ENCODE data around the gene SCAMP3. TPM values are rescaled to one million over a fixed set of nuclear protein-coding genes. Genes with fewer than 3 reads are reported as not detected.

SCAMP3 gene
- 71.8 and 78.6 TPM in 2 replicates for total RNA-seq

- intact Hi-C loops (cut with micrococcal nuclease) = loop anchor here (1.0 to 5.0 kb wide), 7 partner anchors 8 to 55 kb away; partner anchors contain the start of genes CLK2, FDPS, HCN3 and MTX1
- Mint-ChIP-seq H3K4me3 (peak within 1 kb of the TSS; percentile 98), H3K36me3 (ENCODE audit: low read depth) (peaks cover 86% of the 10 kb centered on the region), H3K27me3 (no peaks in the 10 kb centered on the region), H3K4me1 (peaks cover 33% of the 10 kb centered on the region), H3K27ac (peak within 1 kb of the TSS; percentile 92), H3K9me3 (no peaks in the 10 kb centered on the region)
- peak; percentile 95 for ATAC-seq (ENCODE audit: low read depth)
- ChIA-PET POLR2A (interaction anchor here (0.5 to 5.8 kb wide), 18 partner anchors 11 to 374 kb away, joined by 3 to 52 read pairs (median 5); partner anchors contain the start of genes ASH1L, CLK2, FDPS and KRTCAP2), CTCF (interaction anchor here (4.0 kb wide), 1 partner anchor 11 kb away, joined by 47 read pairs; no protein-coding TSS in a partner anchor)
- peak; percentile 71 for DNase-seq
- TF ChIP-seq, protein P1, sequence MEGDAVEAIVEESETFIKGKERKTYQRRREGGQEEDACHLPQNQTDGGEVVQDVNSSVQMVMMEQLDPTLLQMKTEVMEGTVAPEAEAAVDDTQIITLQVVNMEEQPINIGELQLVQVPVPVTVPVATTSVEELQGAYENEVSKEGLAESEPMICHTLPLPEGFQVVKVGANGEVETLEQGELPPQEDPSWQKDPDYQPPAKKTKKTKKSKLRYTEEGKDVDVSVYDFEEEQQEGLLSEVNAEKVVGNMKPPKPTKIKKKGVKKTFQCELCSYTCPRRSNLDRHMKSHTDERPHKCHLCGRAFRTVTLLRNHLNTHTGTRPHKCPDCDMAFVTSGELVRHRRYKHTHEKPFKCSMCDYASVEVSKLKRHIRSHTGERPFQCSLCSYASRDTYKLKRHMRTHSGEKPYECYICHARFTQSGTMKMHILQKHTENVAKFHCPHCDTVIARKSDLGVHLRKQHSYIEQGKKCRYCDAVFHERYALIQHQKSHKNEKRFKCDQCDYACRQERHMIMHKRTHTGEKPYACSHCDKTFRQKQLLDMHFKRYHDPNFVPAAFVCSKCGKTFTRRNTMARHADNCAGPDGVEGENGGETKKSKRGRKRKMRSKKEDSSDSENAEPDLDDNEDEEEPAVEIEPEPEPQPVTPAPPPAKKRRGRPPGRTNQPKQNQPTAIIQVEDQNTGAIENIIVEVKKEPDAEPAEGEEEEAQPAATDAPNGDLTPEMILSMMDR (IDR thresholded peaks at IDR 0.05) = no peak
Observed at GRCh38 chr1:155261852-155262673, at the start of gene SCAMP3. TSS of gene SCAMP3 (minus strand) at chr1:155262360. CDS start at chr1:155262151, 209 bp downstream.

DNA sequence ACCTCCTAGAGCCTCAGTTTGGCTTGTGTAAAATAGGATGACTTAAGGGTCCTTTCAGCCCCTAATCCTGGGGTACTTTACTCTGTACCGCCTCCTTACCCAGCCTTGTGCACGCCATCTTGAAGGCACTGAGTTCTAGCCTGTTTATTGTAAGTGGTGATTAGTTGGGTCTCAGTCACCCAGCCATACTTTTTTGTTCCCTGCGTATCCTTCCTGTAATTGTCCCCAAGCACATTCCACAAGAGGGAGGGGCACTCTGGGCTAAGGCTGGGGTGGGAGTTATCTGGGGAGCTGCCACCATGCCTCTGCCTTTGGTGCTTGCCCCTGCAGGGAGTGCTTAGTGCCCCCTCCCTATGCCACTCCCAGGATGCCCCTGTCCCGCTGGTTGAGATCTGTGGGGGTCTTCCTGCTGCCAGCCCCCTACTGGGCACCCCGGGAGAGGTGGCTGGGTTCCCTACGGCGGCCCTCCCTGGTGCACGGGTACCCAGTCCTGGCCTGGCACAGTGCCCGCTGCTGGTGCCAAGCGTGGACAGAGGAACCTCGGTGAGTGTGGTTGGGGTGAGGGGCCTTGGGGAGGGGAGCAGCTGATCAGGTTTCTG is 47.4 kb upstream of the SCAMP3 start:
- Mint-ChIP-seq H3K4me1 (peaks cover 30% of the 10 kb centered on the region), H3K27ac (peak overlapping the region; percentile 92), H3K27me3 (no peaks in the 10 kb centered on the region), H3K4me3 (peak overlapping the region; percentile 94), H3K9me3 (no peaks in the 10 kb centered on the region), H3K36me3 (ENCODE audit: low read depth) (peaks cover 38% of the 10 kb centered on the region)
- DNase-seq (no peak), ATAC-seq (ENCODE audit: low read depth) (no peak)
- intact Hi-C loops (cut with micrococcal nuclease) = no loop called here
- TF ChIP-seq, protein P1 (IDR thresholded peaks at IDR 0.05) = no peak
- ChIA-PET POLR2A (interaction anchor here (0.6 to 1.3 kb wide), 2 partner anchors 37 to 613 kb away, joined by 5 to 6 read pairs; partner anchors contain the start of gene CLK2), CTCF (no interaction called here)

DNA sequence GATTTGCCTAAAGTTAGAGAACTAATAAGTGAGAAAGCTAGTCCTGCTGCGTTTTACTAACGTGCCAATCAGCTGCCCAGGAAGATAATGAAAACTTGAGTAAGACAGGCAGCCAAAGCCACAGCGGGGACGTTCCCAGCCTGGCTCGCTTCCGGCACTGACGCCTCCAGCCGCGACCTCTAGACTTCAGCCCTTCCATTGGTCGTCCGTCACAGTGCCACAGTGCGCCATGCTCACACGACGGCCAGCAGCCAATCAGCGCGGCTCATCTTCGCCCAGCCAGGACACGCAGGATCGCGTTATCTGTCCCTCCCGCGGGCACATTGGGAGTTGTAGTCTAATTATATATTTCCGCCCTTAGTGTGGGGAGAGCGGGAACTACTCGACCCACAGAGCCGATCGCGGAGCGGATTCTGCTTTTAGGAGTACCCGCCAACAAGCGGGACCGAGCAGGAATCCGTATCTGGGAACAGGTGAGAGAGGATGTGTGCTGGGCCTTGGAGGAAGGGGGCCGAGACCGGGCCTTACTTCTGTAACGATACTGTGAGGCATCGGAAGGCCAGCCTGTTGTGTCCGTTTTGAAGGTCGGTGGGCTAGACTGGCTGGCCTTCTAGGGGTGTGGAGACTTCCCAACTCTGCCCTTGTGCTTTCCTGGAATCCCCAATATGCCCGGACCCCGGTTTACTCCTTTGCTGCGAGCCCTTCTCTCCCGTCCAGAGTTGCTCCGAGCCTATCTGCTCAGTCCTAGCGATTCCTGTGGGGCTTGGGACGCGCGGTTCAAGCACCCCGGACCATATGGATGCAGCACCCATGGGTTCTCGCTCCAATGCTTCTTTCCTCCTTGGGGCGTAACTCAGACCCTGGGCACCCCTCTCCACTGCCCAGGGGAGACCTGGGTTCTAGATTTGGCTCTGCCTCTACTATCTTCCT is 46.6 kb upstream of the SCAMP3 start, which contains the start of gene FDPS:
FDPS (plus strand) TSS at position 374 of the 930 bp plus-strand sequence. CDS start 924 bp downstream, outside the sequence.
- CTCF ChIA-PET = interaction anchor here (0.6 to 2.5 kb wide), 8 partner anchors 12 to 195 kb away, joined by 3 to 23 read pairs (median 4); partner anchors contain the start of genes CLK2 and RUSC1
- Mint-ChIP-seq H3K27ac (peak within 1 kb of the TSS; percentile 92), H3K9me3 (no peaks in the 10 kb centered on the region), H3K4me3 (peak within 1 kb of the TSS; percentile 94), H3K27me3 (no peaks in the 10 kb centered on the region), H3K36me3 (ENCODE audit: low read depth) (peaks cover 36% of the 10 kb centered on the region), H3K4me1 (peaks cover 32% of the 10 kb centered on the region)
- DNase-seq = peak; percentile 87
- ATAC-seq (ENCODE audit: low read depth) = peak; percentile 97
- POLR2A ChIA-PET = interaction anchor here (0.6 to 1.9 kb wide), 12 partner anchors 11 to 301 kb away, joined by 3 to 30 read pairs (median 5); partner anchors contain the start of genes CLK2, MSTO1, RUSC1 and SCAMP3
- TF ChIP-seq, protein P1 (IDR thresholded peaks at IDR 0.05) = no peak
- intact Hi-C loops (cut with micrococcal nuclease) = loop anchor here (1.0 kb wide), 8 partner anchors 15 to 255 kb away; partner anchors contain the start of genes CLK2, HCN3, MTX1 and SCAMP3

DNA sequence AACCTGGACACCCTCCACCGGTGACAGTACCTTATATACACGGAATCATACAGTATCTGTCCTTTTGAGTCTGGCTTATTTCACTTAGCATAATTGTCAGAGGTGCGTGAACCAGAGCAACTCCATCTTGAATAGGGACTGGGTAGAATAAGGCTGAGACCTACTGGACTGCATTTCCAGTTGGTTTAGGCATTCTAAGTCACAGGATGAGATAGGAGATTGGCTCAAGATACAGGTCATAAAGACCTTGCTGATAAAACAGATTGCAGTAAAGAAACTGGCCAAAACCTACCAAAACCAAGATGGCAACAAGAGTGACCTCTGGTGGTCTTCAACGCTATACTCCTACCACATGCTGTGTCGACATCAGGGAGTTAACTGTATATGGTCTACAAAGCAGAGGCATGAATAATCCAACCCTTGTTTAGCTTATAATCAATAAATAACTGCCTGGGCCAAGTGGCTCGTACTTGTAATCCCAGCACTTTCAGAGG is 45.1 kb upstream of the SCAMP3 start:
- Mint-ChIP-seq H3K27me3 (no peaks in the 10 kb centered on the region), H3K4me3 (peak overlapping the region; percentile 52), H3K4me1 (peaks cover 32% of the 10 kb centered on the region), H3K27ac (peak overlapping the region; percentile 76), H3K36me3 (ENCODE audit: low read depth) (peaks cover 24% of the 10 kb centered on the region), H3K9me3 (no peaks in the 10 kb centered on the region)
- ChIA-PET POLR2A (interaction anchor here (0.6 to 1.9 kb wide), 5 partner anchors 13 to 182 kb away, joined by 3 to 30 read pairs (median 12); partner anchors contain the start of genes CLK2 and RUSC1), CTCF (interaction anchor here (0.9 to 2.5 kb wide), 4 partner anchors 15 to 134 kb away, joined by 3 to 23 read pairs (median 4); partner anchors contain the start of genes CLK2 and KRTCAP2)
- TF ChIP-seq, protein P1 (IDR thresholded peaks at IDR 0.05) = no peak
- DNase-seq (no peak), ATAC-seq (ENCODE audit: low read depth) (no peak)
- intact Hi-C loops (cut with micrococcal nuclease) = no loop called here

All from activated B cell treated with CpG ODN at 0.5 μM for 24 hours (primary cell).